HepG2 (cell line): ENCODE data around the gene DAZAP1. TPM values are rescaled to one million over a fixed set of nuclear protein-coding genes. Genes with fewer than 3 reads are reported as not detected.
A peak's percentile ranks its signal among the peaks of the same experiment; 100 is the strongest.

Source experiments
- ATF6 ChIP-seq: sonication (generic); formaldehyde crosslinking; conservative IDR thresholded peaks from 2 replicates; pipeline ENCODE4 v1.4.0; 2020; ENCODE audit warnings: missing genetic modification reagents
- NFRKB ChIP-seq: fragments of 450-650 bp; IDR thresholded peaks from 2 replicates; pipeline ENCODE4 v1.6.1; 2017
- POGK ChIP-seq: sonication (generic); formaldehyde crosslinking; conservative IDR thresholded peaks from 2 replicates; pipeline ENCODE4 v1.8.0; 2022; ENCODE audit warnings: mild to moderate bottlenecking, moderate library complexity, missing genetic modification reagents
- ZBTB33 ChIP-seq: sonication (generic); formaldehyde crosslinking; IDR thresholded peaks from 2 replicates; pipeline ENCODE4 v1.4.0; 2020; ENCODE audit warnings: missing genetic modification reagents
- ZNF30 ChIP-seq: sonication (generic); formaldehyde crosslinking; IDR thresholded peaks from 2 replicates; pipeline ENCODE4 v1.5.0; 2020; ENCODE audit warnings: mild to moderate bottlenecking, missing genetic modification reagents
- ZNF546 ChIP-seq: sonication (generic); formaldehyde crosslinking; conservative IDR thresholded peaks from 2 replicates; pipeline ENCODE4 v1.8.1; 2023; ENCODE audit warnings: mild to moderate bottlenecking, missing genetic modification reagents
- polyA plus RNA-seq, 8 experiments: library from polyadenylated mRNA; depleted of rRNA in 3 of 8; stranded (reverse) in 7 of 8; unstranded in 1 of 8; fragments of >200 nt; fragmentation: Illumina TruSeq in 4 of 8; extraction: Trizol in 4 of 8; gene quantifications; 2 replicates each; pipeline versions ENCODE4 v1.2.1 to v1.2.3, GENCODE V29; 2011 to 2016; ENCODE audit warnings: low read depth in 4 of 8, missing spikeins in 1 of 8, mixed read lengths in 1 of 8; ENCODE audit not compliant: insufficient read depth in 1 of 8
- total RNA-seq, 5 experiments: library from RNA; depleted of rRNA; stranded (reverse); fragments of >200 nt; fragmentation: Illumina TruSeq; extraction: Trizol; gene quantifications; 2 replicates each; pipeline ENCODE4 v1.2.3, GENCODE V29; 2016; ENCODE audit warnings: low read depth in 1 of 5
- TF ChIP-seq, protein P1 (sequence below): sonication (generic); formaldehyde crosslinking; IDR thresholded peaks from 2 replicates; pipeline ENCODE4 v1.8.0; 2022; ENCODE audit warnings: missing genetic modification reagents, mild to moderate bottlenecking, moderate library complexity, borderline replicate concordance
- TF ChIP-seq, protein P2 (sequence below): sonication (generic); formaldehyde crosslinking; IDR thresholded peaks from 2 replicates; pipeline ENCODE4 v1.4.0; 2020; ENCODE audit warnings: missing genetic modification reagents, borderline replicate concordance
- TF ChIP-seq, protein P3 (sequence below): sonication (generic); formaldehyde crosslinking; IDR thresholded peaks from 2 replicates; pipeline ENCODE4 v1.4.0; 2020; ENCODE audit warnings: mild to moderate bottlenecking, missing genetic modification reagents
- TF ChIP-seq, protein P4 (sequence below): sonication (generic); formaldehyde crosslinking; IDR thresholded peaks from 2 replicates; pipeline ENCODE4 v1.8.0; 2022; ENCODE audit warnings: mild to moderate bottlenecking, missing genetic modification reagents, moderate library complexity
- TF ChIP-seq, protein P5 (sequence below): sonication (generic); formaldehyde crosslinking; IDR thresholded peaks from 2 replicates; pipeline ENCODE4 v1.8.0; 2023; ENCODE audit warnings: mild to moderate bottlenecking, missing genetic modification reagents

Gene DAZAP1
- total and polyA plus RNA-seq, 2 of the 13 experiments (the other 11 are each of a cell fraction or from before 2014, with no cell fraction given), result 63.3 to 79.2 TPM

- peak; percentile 47; the same call in 1 of the 2 replicates for TF ChIP-seq ZBTB33 (CRISPR knock-in tag)
- TF ChIP-seq ATF6 (CRISPR knock-in tag), result no peak
- peak; percentile 67 for TF ChIP-seq POGK (CRISPR knock-in tag)
- no peak for TF ChIP-seq NFRKB
- TF ChIP-seq, protein P1, sequence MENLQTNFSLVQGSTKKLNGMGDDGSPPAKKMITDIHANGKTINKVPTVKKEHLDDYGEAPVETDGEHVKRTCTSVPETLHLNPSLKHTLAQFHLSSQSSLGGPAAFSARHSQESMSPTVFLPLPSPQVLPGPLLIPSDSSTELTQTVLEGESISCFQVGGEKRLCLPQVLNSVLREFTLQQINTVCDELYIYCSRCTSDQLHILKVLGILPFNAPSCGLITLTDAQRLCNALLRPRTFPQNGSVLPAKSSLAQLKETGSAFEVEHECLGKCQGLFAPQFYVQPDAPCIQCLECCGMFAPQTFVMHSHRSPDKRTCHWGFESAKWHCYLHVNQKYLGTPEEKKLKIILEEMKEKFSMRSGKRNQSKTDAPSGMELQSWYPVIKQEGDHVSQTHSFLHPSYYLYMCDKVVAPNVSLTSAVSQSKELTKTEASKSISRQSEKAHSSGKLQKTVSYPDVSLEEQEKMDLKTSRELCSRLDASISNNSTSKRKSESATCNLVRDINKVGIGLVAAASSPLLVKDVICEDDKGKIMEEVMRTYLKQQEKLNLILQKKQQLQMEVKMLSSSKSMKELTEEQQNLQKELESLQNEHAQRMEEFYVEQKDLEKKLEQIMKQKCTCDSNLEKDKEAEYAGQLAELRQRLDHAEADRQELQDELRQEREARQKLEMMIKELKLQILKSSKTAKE (CRISPR knock-in tag), result no peak
- TF ChIP-seq, protein P2, sequence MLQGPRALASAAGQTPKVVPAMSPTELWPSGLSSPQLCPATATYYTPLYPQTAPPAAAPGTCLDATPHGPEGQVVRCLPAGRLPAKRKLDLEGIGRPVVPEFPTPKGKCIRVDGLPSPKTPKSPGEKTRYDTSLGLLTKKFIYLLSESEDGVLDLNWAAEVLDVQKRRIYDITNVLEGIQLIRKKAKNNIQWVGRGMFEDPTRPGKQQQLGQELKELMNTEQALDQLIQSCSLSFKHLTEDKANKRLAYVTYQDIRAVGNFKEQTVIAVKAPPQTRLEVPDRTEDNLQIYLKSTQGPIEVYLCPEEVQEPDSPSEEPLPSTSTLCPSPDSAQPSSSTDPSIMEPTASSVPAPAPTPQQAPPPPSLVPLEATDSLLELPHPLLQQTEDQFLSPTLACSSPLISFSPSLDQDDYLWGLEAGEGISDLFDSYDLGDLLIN (CRISPR knock-in tag), result no peak
- TF ChIP-seq, protein P3, sequence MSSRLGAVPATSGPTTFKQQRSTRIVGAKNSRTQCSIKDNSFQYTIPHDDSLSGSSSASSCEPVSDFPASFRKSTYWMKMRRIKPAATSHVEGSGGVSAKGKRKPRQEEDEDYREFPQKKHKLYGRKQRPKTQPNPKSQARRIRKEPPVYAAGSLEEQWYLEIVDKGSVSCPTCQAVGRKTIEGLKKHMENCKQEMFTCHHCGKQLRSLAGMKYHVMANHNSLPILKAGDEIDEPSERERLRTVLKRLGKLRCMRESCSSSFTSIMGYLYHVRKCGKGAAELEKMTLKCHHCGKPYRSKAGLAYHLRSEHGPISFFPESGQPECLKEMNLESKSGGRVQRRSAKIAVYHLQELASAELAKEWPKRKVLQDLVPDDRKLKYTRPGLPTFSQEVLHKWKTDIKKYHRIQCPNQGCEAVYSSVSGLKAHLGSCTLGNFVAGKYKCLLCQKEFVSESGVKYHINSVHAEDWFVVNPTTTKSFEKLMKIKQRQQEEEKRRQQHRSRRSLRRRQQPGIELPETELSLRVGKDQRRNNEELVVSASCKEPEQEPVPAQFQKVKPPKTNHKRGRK (CRISPR knock-in tag), result no peak
- TF ChIP-seq, protein P4, sequence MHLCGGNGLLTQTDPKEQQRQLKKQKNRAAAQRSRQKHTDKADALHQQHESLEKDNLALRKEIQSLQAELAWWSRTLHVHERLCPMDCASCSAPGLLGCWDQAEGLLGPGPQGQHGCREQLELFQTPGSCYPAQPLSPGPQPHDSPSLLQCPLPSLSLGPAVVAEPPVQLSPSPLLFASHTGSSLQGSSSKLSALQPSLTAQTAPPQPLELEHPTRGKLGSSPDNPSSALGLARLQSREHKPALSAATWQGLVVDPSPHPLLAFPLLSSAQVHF (CRISPR knock-in tag), result no peak
- no peak for TF ChIP-seq ZNF30 (CRISPR knock-in tag)
- TF ChIP-seq, protein P5, sequence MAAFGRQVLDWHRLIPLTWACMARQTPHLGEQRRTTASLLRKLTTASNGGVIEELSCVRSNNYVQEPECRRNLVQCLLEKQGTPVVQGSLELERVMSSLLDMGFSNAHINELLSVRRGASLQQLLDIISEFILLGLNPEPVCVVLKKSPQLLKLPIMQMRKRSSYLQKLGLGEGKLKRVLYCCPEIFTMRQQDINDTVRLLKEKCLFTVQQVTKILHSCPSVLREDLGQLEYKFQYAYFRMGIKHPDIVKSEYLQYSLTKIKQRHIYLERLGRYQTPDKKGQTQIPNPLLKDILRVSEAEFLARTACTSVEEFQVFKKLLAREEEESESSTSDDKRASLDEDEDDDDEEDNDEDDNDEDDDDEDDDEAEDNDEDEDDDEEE (CRISPR knock-in tag), result no peak
- TF ChIP-seq ZNF546 (CRISPR knock-in tag), result no peak; the same call in 1 of the 2 replicates
These were observed 6.9 kb upstream of the DAZAP1 start (continued) for GRCh38 chr19:1400281-1401137.
